HepG2 (cell line): Measurements from ENCODE around the gene PNO1. TPM values are rescaled to one million over a fixed set of nuclear protein-coding genes. Genes with fewer than 3 reads are reported as not detected.

ENCODE experiments used
- ATAC-seq: fragments of 200-7000 bp; cut with Tn5 transposase; 3 replicates; pipeline ENCODE4 v1.9.1; 2020; ENCODE audit warnings: mild to moderate bottlenecking, moderate library complexity
- BruUV-seq: library from RNA; stranded (reverse); fragments of 400-500 nt; replicated peaks from 2 replicates; lab custom pipeline; 2021; lab: Mats Ljungman, UMichigan
- CTCF ChIA-PET: fragments of 300-600 bp; formaldehyde crosslinking; extraction: SDS; loops from one replicate; lab custom pipeline; 2021; ENCODE audit warnings: low total read pairs, inconsistent platforms, low intra/inter-chr PET ratio; lab: Yijun Ruan, JAX
- POLR2A ChIA-PET: fragments of 350-600 bp; sonication (Branson Sonifier 250); formaldehyde crosslinking; loops from one replicate; lab custom pipeline; 2020; ENCODE audit warnings: antibody characterized with exemption, inconsistent platforms; lab: Yijun Ruan, JAX
- DNase-seq: peaks from one replicate; pipeline ENCODE4 v3.0.0-alpha.2; 2015; ENCODE audit warnings: low spot score
- FAIRE-seq: peaks from 3 replicates; lab custom pipeline; 2011; peaks lifted over from hg19 to GRCh38; lab: Jason Lieb, UNC
- H2AFZ ChIP-seq: one replicate; pipeline ENCODE4 v1.6.1; 2011; ENCODE audit warnings: low read length, inconsistent platforms
- H3K27ac ChIP-seq: fragments of 300-600 bp; 3 replicates; pipeline ENCODE4 v1.8.0; 2011; ENCODE audit warnings: mixed run types, mild to moderate bottlenecking, mixed read lengths, low read length, inconsistent platforms; ENCODE audit not compliant: insufficient read depth; ENCODE audit errors: extremely low read length
- H3K27me3 ChIP-seq, 2 experiments: fragments of 200-600 bp in 1 of 2; 2 replicates in 1 of 2; 3 replicates in 1 of 2; pipeline versions ENCODE4 v1.6.0 to v1.8.0; 2011; ENCODE audit warnings: low read length in 2 of 2, mild to moderate bottlenecking in 2 of 2, moderate library complexity in 2 of 2, inconsistent platforms in 1 of 2; ENCODE audit not compliant: insufficient read depth in 2 of 2, control insufficient read depth in 1 of 2
- H3K36me3 ChIP-seq, 2 experiments: fragments of 200-600 bp in 1 of 2; replicated peaks in 1 of 2; 2 replicates in 1 of 2; 3 replicates in 1 of 2; pipeline versions ENCODE4 v1.5.1 to v1.8.0; 2011; ENCODE audit warnings: low read length in 2 of 2, inconsistent platforms in 1 of 2; ENCODE audit not compliant: insufficient read depth in 2 of 2, control insufficient read depth in 1 of 2
- H3K4me1 ChIP-seq: 2 replicates; pipeline ENCODE4 v1.5.1; 2012; ENCODE audit warnings: low read length, inconsistent platforms; ENCODE audit not compliant: insufficient read depth
- H3K4me2 ChIP-seq: 2 replicates; pipeline ENCODE4 v1.6.0; 2011; ENCODE audit warnings: low read depth, low read length, inconsistent platforms
- H3K4me3 ChIP-seq, 3 experiments: fragments of 200-600 bp in 1 of 3; sonication (generic), shearing (Covaris generic) in 1 of 3; replicated peaks in 1 of 3; 2 replicates each; pipeline ENCODE4 v1.5.1; 2011 to 2016; ENCODE audit warnings: low read length in 3 of 3, inconsistent platforms in 2 of 3, low read depth in 2 of 3, mild to moderate bottlenecking in 2 of 3, control low read depth in 1 of 3, mixed read lengths in 1 of 3; ENCODE audit not compliant: insufficient read depth in 1 of 3
- H3K79me2 ChIP-seq: one replicate; pipeline ENCODE4 v1.6.1; 2011; ENCODE audit warnings: low read length, inconsistent platforms; ENCODE audit not compliant: insufficient read depth
- H3K9ac ChIP-seq: 2 replicates; pipeline ENCODE4 v1.6.0; 2011; ENCODE audit warnings: mild to moderate bottlenecking, low read depth, low read length, inconsistent platforms; ENCODE audit not compliant: insufficient read depth
- H3K9me3 ChIP-seq: 2 replicates; pipeline ENCODE4 v1.5.1; 2012; ENCODE audit warnings: mild to moderate bottlenecking, low read length
- H4K20me1 ChIP-seq: 2 replicates; pipeline ENCODE4 v1.6.0; 2011; ENCODE audit warnings: inconsistent platforms, mild to moderate bottlenecking, low read length, moderate library complexity; ENCODE audit not compliant: insufficient read depth
- CREM ChIP-seq, 2 experiments: sonication (generic) in 1 of 2; formaldehyde crosslinking in 1 of 2; IDR thresholded peaks; 2 replicates each; pipeline versions ENCODE4 v1.4.0 to v1.6.1; 2016 to 2020; ENCODE audit warnings: antibody characterized with exemption in 1 of 2, mild to moderate bottlenecking in 1 of 2, missing genetic modification reagents in 1 of 2
- HNRNPUL1 ChIP-seq: fragments of 200-400 bp; formaldehyde crosslinking; IDR thresholded peaks from 2 replicates; pipeline ENCODE4 v1.6.1; 2017; ENCODE audit warnings: low read depth, mild to moderate bottlenecking, low read length, moderate library complexity
- ISX ChIP-seq: sonication (generic); formaldehyde crosslinking; conservative IDR thresholded peaks from 2 replicates; pipeline ENCODE4 v1.5.0; 2020; ENCODE audit warnings: missing genetic modification reagents
- JDP2 ChIP-seq: sonication (generic); formaldehyde crosslinking; IDR thresholded peaks from 2 replicates; pipeline ENCODE4 v1.8.1; 2022; ENCODE audit warnings: missing genetic modification reagents, borderline replicate concordance
- JUND ChIP-seq: sonication (generic); formaldehyde crosslinking; IDR thresholded peaks from 2 replicates; pipeline ENCODE4 v1.8.0; 2022; ENCODE audit warnings: mild to moderate bottlenecking, missing genetic modification reagents
- KLF15 ChIP-seq: sonication (generic); formaldehyde crosslinking; IDR thresholded peaks from 2 replicates; pipeline ENCODE4 v1.8.1; 2023; ENCODE audit warnings: borderline replicate concordance, mild to moderate bottlenecking, inconsistent platforms, missing genetic modification reagents, mixed read lengths
- MBD4 ChIP-seq: IDR thresholded peaks from 2 replicates; pipeline ENCODE4 v1.6.1; 2012; ENCODE audit warnings: low read length, inconsistent platforms, borderline replicate concordance
- MED13 ChIP-seq: sonication (generic); formaldehyde crosslinking; IDR thresholded peaks from 2 replicates; pipeline ENCODE4 v1.5.0; 2020; ENCODE audit warnings: missing genetic modification reagents
- NPAS2 ChIP-seq: sonication (generic); formaldehyde crosslinking; IDR thresholded peaks from 2 replicates; pipeline ENCODE4 v1.8.0; 2022; ENCODE audit warnings: mild to moderate bottlenecking, missing genetic modification reagents, borderline replicate concordance
- PAF1 ChIP-seq: IDR thresholded peaks from 2 replicates; pipeline ENCODE4 v1.6.1; 2016; ENCODE audit warnings: missing genetic modification reagents, missing compliant biosample characterization
- POLR2AphosphoS5 ChIP-seq: IDR thresholded peaks from 2 replicates; pipeline ENCODE4 v1.6.1; 2012; ENCODE audit warnings: low read depth, low read length
- REPIN1 ChIP-seq: sonication (generic); formaldehyde crosslinking; IDR thresholded peaks from 2 replicates; pipeline ENCODE4 v1.8.0; 2022; ENCODE audit warnings: missing genetic modification reagents, low read depth, mild to moderate bottlenecking, borderline replicate concordance
- RNF2 ChIP-seq: fragments of 450-650 bp; conservative IDR thresholded peaks from 2 replicates; pipeline ENCODE4 v1.6.1; 2016; ENCODE audit warnings: low read depth
- RORA ChIP-seq: sonication (generic); formaldehyde crosslinking; IDR thresholded peaks from 2 replicates; pipeline ENCODE4 v1.5.0; 2020; ENCODE audit warnings: mild to moderate bottlenecking, missing genetic modification reagents, moderate library complexity
- SNAPC2 ChIP-seq: sonication (generic); formaldehyde crosslinking; IDR thresholded peaks from 2 replicates; pipeline ENCODE4 v1.8.1; 2022; ENCODE audit warnings: mild to moderate bottlenecking, missing genetic modification reagents
- THYN1 ChIP-seq: sonication (generic); formaldehyde crosslinking; IDR thresholded peaks from 2 replicates; pipeline ENCODE4 v1.8.1; 2023; ENCODE audit warnings: low read depth, mild to moderate bottlenecking, moderate library complexity, missing genetic modification reagents, borderline replicate concordance
- ZKSCAN5 ChIP-seq: sonication (generic); formaldehyde crosslinking; IDR thresholded peaks from 2 replicates; pipeline ENCODE4 v1.5.1; 2020; ENCODE audit warnings: mild to moderate bottlenecking, missing genetic modification reagents
- ZKSCAN8 ChIP-seq: IDR thresholded peaks from 2 replicates; pipeline ENCODE4 v1.6.1; 2016; ENCODE audit warnings: borderline replicate concordance, missing genetic modification reagents, missing compliant biosample characterization
- ZMAT3 ChIP-seq: sonication (generic); formaldehyde crosslinking; conservative IDR thresholded peaks from 2 replicates; pipeline ENCODE4 v1.7.0; 2021; ENCODE audit warnings: missing genetic modification reagents
- ZNF205 ChIP-seq: IDR thresholded peaks from 2 replicates; pipeline ENCODE4 v1.6.1; 2018; ENCODE audit warnings: missing biosample characterization, missing genetic modification reagents
- ZNF232 ChIP-seq: sonication (generic); formaldehyde crosslinking; IDR thresholded peaks from 2 replicates; pipeline ENCODE4 v1.4.0; 2020; ENCODE audit warnings: missing genetic modification reagents, borderline replicate concordance
- ZNF746 ChIP-seq: sonication (generic); formaldehyde crosslinking; IDR thresholded peaks from 2 replicates; pipeline ENCODE4 v1.8.0; 2022; ENCODE audit warnings: mild to moderate bottlenecking, missing genetic modification reagents
- ZNF773 ChIP-seq: sonication (generic); formaldehyde crosslinking; IDR thresholded peaks from 2 replicates; pipeline ENCODE4 v1.4.0; 2020; ENCODE audit warnings: missing genetic modification reagents, borderline replicate concordance
- ZNF781 ChIP-seq: sonication (generic); formaldehyde crosslinking; IDR thresholded peaks from 2 replicates; pipeline ENCODE4 v1.5.1; 2020; ENCODE audit warnings: borderline replicate concordance, mild to moderate bottlenecking, missing genetic modification reagents; ENCODE audit errors: not compliant biosample characterization
- WGBS: methylation state at CpG from one replicate; pipeline ENCODE4 v1.1.6; 2017; ENCODE audit warnings: low lambda C conversion rate; 5-methylcytosine and 5-hydroxymethylcytosine counted together
- in situ Hi-C: cut with HindIII; loops from 2 replicates; pipeline ENCODE4 v1.10.0; 2017; ENCODE audit warnings: low pct_unique_long_range_greater_than_20kb; ENCODE audit not compliant: extremely low pct_ligation_motif_present
- intact Hi-C: fragments of 100-400 bp; cut with micrococcal nuclease; formaldehyde crosslinking; loops from one replicate; pipeline ENCODE4 v1.10.0; 2022; ENCODE audit not compliant: unreplicated experiment
- polyA plus RNA-seq, 8 experiments: library from polyadenylated mRNA; depleted of rRNA in 3 of 8; stranded (reverse) in 7 of 8; unstranded in 1 of 8; fragments of >200 nt; fragmentation: Illumina TruSeq in 4 of 8; extraction: Trizol in 4 of 8; gene quantifications; 2 replicates each; pipeline versions ENCODE4 v1.2.1 to v1.2.3, GENCODE V29; 2011 to 2016; ENCODE audit warnings: low read depth in 4 of 8, missing spikeins in 1 of 8, mixed read lengths in 1 of 8; ENCODE audit not compliant: insufficient read depth in 1 of 8
- total RNA-seq, 5 experiments: library from RNA; depleted of rRNA; stranded (reverse); fragments of >200 nt; fragmentation: Illumina TruSeq; extraction: Trizol; gene quantifications; 2 replicates each; pipeline ENCODE4 v1.2.3, GENCODE V29; 2016; ENCODE audit warnings: low read depth in 1 of 5
- TF ChIP-seq, protein P1 (sequence below): IDR thresholded peaks from 2 replicates; pipeline ENCODE4 v1.6.1; 2016

PNO1 gene
- total and polyA plus RNA-seq, 2 of the 13 experiments (the other 11 are each of a cell fraction or from before 2014, with no cell fraction given) = 12.8 to 48.5 TPM

DNA sequence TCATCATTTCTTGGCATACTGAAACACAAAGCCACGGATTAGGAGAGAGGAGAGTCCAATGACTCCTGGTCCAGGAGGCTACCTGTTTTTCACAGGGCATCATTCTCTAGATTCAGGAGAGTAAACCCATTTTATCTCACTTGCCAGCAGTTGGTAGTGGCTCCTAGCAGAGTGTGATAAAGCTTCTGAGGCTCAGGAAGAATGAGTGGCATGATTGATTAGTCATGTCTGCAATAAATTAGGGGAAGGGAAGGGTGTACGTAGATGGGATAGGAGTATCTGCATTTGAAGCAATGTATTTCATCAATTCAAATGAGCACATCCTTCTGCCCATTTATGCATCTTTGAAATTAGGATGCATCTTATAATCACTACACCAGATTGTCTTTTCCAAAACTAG, 31.1 kb upstream of the PNO1 start (continued):
- no peak for TF ChIP-seq CREM (IDR thresholded peaks at IDR 0.05)
- TF ChIP-seq CREM (CRISPR knock-in tag; IDR thresholded peaks at IDR 0.05) = no peak
- no peak for TF ChIP-seq RORA (CRISPR knock-in tag)
- TF ChIP-seq POLR2AphosphoS5 = no peak
- TF ChIP-seq HNRNPUL1 = no peak
- TF ChIP-seq PAF1 = no peak
- no peak for TF ChIP-seq REPIN1
- TF ChIP-seq THYN1 (CRISPR knock-in tag) = no peak
- TF ChIP-seq, protein P1, sequence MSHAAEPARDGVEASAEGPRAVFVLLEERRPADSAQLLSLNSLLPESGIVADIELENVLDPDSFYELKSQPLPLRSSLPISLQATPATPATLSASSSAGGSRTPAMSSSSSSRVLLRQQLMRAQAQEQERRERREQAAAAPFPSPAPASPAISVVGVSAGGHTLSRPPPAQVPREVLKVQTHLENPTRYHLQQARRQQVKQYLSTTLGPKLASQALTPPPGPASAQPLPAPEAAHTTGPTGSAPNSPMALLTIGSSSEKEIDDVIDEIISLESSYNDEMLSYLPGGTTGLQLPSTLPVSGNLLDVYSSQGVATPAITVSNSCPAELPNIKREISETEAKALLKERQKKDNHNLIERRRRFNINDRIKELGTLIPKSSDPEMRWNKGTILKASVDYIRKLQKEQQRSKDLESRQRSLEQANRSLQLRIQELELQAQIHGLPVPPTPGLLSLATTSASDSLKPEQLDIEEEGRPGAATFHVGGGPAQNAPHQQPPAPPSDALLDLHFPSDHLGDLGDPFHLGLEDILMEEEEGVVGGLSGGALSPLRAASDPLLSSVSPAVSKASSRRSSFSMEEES = no peak
- no peak for TF ChIP-seq MED13 (CRISPR knock-in tag)

DNA sequence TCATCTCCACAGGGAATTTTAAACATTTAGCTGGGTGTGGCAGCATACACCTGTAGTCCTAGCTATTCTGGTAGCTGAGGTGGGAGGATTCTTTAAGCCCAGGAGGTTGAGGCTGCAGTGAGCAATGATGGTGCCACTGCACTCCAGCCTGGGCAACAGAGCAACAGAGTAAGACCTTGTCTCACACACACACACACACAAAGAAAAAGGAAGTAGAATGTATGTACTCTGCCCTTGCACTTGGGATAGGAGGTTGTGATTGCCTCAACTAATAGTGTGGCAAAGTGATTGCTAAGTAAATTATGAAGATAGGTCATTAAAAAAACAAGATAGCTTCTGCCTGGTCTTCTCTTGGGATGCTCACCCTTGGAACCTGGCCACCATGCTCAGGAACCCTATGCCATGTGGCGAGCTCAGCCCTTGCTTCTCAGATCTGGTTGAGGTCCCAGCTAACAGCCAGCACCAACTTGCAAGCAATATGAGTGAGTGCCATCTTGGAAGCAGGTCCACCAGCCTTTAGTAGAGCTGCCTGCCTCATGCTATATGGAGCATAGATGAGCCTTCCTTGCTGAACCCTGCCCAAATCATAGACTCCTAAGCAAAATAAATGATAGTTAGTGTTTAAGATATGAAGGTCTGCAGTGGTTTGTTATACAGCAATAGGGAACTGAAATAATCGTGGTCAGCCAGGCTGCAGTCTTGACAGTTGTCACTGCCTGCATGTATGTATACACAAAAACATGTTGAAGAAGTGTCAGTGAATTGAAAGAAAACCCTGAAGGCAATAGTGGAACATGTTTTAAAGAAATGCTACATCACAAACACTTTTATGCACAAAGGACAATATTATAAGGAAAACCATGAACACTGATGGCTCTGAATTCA, 30.1 kb upstream of the PNO1 start:
- DNase-seq (no peak), ATAC-seq (no peak), FAIRE-seq (no peak)
- no peaks in the 10 kb centered on the region for H3K36me3 ChIP-seq
- peaks cover 3% of the 10 kb centered on the region; the same call in 1 of the 2 replicates for H3K4me1 ChIP-seq
- H3K9ac ChIP-seq = no peak overlapping the region
- in situ Hi-C loops = loop anchor here (10.0 kb wide), 1 partner anchor 317 kb away; no protein-coding TSS in a partner anchor
- no peaks in the 10 kb centered on the region for H3K79me2 ChIP-seq
- intact Hi-C loops = no loop called here
- H2AFZ ChIP-seq = no peak overlapping the region
- no peaks in the 10 kb centered on the region for H3K9me3 ChIP-seq
- no peaks in the 10 kb centered on the region for H4K20me1 ChIP-seq
- WGBS = 70% methylated on average over 2 of the region's 2 CpGs
- POLR2A ChIA-PET = no interaction called here
- CTCF ChIA-PET = no interaction called here
- H3K27ac ChIP-seq = no peak overlapping the region
- no peak overlapping the region for H3K4me3 ChIP-seq
- no peak overlapping the region for H3K4me2 ChIP-seq
- no peaks in the 10 kb centered on the region for H3K27me3 ChIP-seq
- no TSS peak for BruUV-seq
- TF ChIP-seq JDP2 (CRISPR knock-in tag) (no peak), ISX (no peak), JUND (CRISPR knock-in tag) (no peak), NPAS2 (CRISPR knock-in tag) (no peak), ZKSCAN8 (no peak), ZKSCAN5 (CRISPR knock-in tag) (no peak), SNAPC2 (CRISPR knock-in tag) (no peak), ZNF781 (no peak), MBD4 (no peak), ZNF205 (no peak), ZNF773 (CRISPR knock-in tag) (no peak), ZNF746 (no peak), ZMAT3 (CRISPR knock-in tag) (no peak), ZNF232 (CRISPR knock-in tag) (no peak), RNF2 (no peak), KLF15 (CRISPR knock-in tag) (no peak)
